ENCODE results near the gene THSD7A. TPM values are rescaled to one million over a fixed set of nuclear protein-coding genes. Genes with fewer than 3 reads are reported as not detected.

The THSD7A gene
- total RNA-seq, 1 donor = 0.43 TPM

DNA sequence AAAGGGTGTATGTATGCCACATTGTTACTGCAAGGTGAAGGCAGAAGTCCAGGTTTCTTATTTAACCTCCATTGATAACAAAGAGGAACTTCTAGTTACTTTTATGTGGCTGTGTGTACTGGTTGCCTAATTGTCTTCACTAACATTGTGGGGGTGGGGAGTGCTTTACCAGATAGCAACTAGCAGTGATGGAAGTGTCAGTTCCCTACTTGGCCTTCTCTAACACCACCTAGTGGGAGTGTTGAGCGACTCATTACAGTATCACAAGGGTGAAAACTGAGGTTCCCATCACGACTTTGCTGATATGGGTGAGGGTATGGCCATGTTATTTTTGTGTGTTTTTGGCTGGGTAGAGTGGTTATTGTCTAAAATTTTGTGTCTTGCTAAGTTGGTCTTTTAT is 274.4 kb downstream of the THSD7A start:
- no peak overlapping the region for H3K4me3 ChIP-seq (ENCODE audit: low read depth, low read length)
- DNase-seq (ENCODE audit: low read depth) = peak; percentile 73
- TF ChIP-seq, protein P1, sequence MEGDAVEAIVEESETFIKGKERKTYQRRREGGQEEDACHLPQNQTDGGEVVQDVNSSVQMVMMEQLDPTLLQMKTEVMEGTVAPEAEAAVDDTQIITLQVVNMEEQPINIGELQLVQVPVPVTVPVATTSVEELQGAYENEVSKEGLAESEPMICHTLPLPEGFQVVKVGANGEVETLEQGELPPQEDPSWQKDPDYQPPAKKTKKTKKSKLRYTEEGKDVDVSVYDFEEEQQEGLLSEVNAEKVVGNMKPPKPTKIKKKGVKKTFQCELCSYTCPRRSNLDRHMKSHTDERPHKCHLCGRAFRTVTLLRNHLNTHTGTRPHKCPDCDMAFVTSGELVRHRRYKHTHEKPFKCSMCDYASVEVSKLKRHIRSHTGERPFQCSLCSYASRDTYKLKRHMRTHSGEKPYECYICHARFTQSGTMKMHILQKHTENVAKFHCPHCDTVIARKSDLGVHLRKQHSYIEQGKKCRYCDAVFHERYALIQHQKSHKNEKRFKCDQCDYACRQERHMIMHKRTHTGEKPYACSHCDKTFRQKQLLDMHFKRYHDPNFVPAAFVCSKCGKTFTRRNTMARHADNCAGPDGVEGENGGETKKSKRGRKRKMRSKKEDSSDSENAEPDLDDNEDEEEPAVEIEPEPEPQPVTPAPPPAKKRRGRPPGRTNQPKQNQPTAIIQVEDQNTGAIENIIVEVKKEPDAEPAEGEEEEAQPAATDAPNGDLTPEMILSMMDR (IDR thresholded peaks at IDR 0.05; ENCODE audit: insufficient read depth, low read depth, low read length) = peak; percentile 61

DNA sequence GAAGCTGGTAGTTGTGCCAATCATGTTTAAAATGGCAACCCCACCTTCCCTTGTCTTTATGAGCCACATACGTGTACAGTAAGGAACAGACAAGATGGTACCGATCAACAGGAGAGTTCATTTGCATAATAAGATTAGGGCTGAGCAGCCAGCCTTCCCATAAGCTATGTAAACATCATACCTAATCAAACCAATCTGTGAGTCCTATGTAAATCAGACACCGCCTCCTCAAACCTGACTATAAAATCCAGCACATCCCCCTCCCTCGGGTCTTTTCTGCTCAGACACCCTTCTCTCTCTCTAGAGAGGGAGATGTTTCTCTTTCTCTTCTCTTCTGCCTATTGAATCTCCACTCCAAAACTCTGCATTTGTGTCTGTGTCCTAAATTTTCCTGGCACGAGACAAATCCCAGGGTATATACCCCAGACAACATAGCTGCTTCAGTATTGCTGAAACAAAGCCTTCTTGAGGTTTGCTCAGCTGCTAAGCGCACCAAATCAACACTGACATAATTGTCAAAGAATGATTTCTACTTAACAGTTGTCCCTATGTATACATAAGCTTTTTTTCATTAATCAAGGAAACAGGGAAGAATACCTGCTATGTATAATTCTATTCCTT is 279.2 kb downstream of the THSD7A start:
- TF ChIP-seq, protein P1 (IDR thresholded peaks at IDR 0.05; ENCODE audit: insufficient read depth, low read depth, low read length) = no peak
- no peak overlapping the region for H3K4me3 ChIP-seq (ENCODE audit: low read depth, low read length)

DNA sequence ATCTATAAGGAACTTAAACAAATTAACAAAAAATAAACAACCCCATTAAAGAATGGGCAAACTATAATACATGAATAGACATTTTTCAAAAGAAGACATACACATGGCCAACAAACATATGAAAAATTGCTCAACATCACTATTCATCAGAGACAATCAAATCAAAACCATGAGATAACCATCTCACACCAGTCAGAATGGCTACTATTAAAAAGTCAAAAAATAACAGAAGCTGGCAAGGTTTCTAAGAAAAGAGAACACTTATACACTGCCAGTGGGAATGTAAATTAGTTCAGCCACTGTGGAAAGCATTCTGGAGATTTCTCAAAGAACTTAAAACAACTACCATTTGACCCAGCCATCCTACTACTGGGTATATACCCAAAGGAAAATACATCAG is 280.5 kb downstream of the THSD7A start:
- peak; percentile 24 for DNase-seq (ENCODE audit: low read depth)
- no peak overlapping the region for H3K4me3 ChIP-seq (ENCODE audit: low read depth, low read length)
- TF ChIP-seq, protein P1 (IDR thresholded peaks at IDR 0.05; ENCODE audit: insufficient read depth, low read depth, low read length) = no peak

More for the DNA sequence above, 279.2 kb downstream of the THSD7A start:
- no peak for DNase-seq (ENCODE audit: low read depth)

DNA sequence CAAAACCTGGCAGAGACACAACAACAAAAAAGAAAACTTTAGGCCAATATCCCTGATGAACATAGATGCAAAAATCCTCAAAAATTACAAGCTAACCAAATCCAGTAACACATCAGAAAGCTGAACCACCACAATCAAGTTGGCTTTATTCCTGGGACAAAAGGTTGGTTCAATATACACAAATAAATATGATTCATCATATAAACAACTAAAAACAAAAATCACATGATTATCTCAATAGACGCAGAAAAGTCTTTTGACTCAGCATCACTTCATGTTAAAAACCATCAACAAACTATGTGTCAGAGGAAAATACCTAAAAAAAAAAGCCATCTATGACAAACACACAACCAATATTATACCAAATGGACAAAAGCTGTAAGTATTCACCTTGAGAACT is 283.5 kb downstream of the THSD7A start:
- TF ChIP-seq, protein P1 (IDR thresholded peaks at IDR 0.05; ENCODE audit: insufficient read depth, low read depth, low read length) = no peak
- DNase-seq (ENCODE audit: low read depth) = peak; percentile 84
- no peak overlapping the region for H3K4me3 ChIP-seq (ENCODE audit: low read depth, low read length)

DNA sequence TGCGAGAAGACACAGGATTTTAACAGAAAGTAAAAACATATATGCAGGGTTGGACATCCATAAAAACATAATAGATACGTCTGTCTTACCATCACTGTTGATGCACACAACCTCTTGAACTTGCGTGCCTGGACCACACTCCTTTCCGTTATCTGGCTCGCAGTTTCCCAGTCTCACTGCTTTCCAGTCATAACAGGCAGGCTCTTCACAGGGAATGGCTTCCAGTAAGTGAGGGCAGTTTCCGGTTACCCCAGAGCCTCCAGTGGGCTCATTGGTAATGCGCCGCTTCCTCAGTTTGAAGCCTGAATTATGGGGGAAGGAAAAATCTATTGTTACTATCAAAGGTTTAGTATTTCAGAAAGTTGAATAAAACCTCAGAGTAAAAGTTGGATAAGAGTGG is 290.7 kb downstream of the THSD7A start:
- H3K4me3 ChIP-seq (ENCODE audit: low read depth, low read length) = no peak overlapping the region
- no peak for DNase-seq (ENCODE audit: low read depth)
- TF ChIP-seq, protein P1 (IDR thresholded peaks at IDR 0.05; ENCODE audit: insufficient read depth, low read depth, low read length) = no peak

DNA sequence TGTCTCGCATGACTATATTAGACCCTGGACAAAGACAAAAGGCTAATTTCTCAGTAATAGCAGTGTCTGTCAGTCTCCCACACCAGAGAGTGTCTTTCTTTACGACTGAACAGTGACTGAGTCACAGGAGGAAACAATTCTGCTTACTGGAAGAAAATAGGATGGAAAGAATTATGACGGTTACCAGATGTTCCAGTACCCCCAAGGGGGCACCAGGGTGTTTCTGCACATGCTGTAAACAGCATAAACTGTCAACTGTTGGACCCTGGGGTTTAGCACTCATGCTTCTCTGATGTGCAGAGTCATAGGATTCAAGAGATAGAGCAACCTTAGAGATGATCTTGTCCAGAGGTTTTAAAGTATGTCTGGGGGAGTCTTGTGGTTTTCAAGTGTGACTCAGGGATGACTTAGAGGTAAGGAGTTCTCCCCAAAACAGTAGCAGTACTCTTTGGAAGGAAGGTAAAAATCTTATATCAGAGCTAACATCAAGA is 291.7 kb downstream of the THSD7A start:
- peak; percentile 96 for DNase-seq (ENCODE audit: low read depth)
- H3K4me3 ChIP-seq (ENCODE audit: low read depth, low read length) = no peak overlapping the region
- TF ChIP-seq, protein P1 (IDR thresholded peaks at IDR 0.05; ENCODE audit: insufficient read depth, low read depth, low read length) = no peak

DNA sequence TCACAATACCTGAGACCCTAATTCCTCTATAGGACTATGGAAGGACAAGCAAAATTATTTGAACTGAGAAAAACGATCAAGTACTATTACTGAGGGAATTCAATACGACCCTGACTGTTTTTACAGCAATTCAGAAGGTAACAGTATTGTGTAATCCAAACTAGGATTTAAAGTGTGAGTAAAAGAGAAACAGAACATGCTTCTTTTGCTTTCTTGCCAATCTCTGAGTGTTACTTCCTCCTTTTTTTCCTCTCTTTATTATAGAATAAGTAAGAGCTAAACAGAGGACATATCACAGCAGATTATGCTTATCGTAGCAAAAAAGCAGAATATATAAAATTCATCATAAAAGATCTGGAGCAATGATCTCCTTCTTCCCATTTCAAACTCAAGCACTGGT is 292.1 kb downstream of the THSD7A start:
- DNase-seq (ENCODE audit: low read depth) = peak; percentile 63
- no peak overlapping the region for H3K4me3 ChIP-seq (ENCODE audit: low read depth, low read length)
- TF ChIP-seq, protein P1 (IDR thresholded peaks at IDR 0.05; ENCODE audit: insufficient read depth, low read depth, low read length) = no peak

Data from fibroblast of villous mesenchyme (primary cell).